Loucy (cell line): ENCODE results near the gene ADCY7.

Experiments used
- CTCF ChIP-seq: fragments of 200-600 bp; sonication (generic); conservative IDR thresholded peaks from 2 replicates; pipeline ENCODE4 v1.5.1; 2014; ENCODE audit warnings: mild to moderate bottlenecking, antibody characterized with exemption, low read length
- EZH2phosphoT487 ChIP-seq: fragments of 200-600 bp; IDR thresholded peaks from 2 replicates; pipeline ENCODE4 v1.6.1; 2018; ENCODE audit warnings: antibody characterized with exemption, mild to moderate bottlenecking, moderate library complexity, borderline replicate concordance

DNA sequence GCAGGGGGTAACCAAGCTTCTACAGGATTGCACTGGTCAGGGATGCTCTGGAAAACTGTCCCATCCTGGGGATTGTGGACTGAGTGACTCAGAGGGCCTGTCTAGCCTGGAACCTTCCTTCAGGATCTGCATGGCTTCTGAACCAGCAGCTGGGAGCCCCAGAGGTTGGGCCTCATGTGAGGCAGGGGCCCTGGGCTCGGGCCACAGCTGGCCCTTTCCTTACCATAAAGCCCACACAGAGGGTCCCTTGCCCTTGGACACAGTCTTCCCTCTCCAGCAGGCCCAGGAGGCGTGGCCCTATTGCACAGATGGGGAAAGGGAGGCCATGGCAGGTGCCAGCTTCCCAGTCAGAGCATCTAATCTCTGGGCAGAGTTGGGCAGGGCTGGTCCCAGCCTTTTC, 30.5 kb downstream of the ADCY7 start:
- TF ChIP-seq CTCF (no peak), EZH2phosphoT487 (no peak)
